HepG2 (cell line): ENCODE data around the gene SCT. TPM values are rescaled to one million over a fixed set of nuclear protein-coding genes. Genes with fewer than 3 reads are reported as not detected.

ENCODE experiments used
- ATAC-seq: fragments of 200-7000 bp; cut with Tn5 transposase; 3 replicates; pipeline ENCODE4 v1.9.1; 2020; ENCODE audit warnings: mild to moderate bottlenecking, moderate library complexity
- BruUV-seq: library from RNA; stranded (reverse); fragments of 400-500 nt; replicated peaks from 2 replicates; lab custom pipeline; 2021; lab: Mats Ljungman, UMichigan
- CTCF ChIA-PET: fragments of 300-600 bp; formaldehyde crosslinking; extraction: SDS; loops from one replicate; lab custom pipeline; 2021; ENCODE audit warnings: low total read pairs, inconsistent platforms, low intra/inter-chr PET ratio; lab: Yijun Ruan, JAX
- POLR2A ChIA-PET: fragments of 350-600 bp; sonication (Branson Sonifier 250); formaldehyde crosslinking; loops from one replicate; lab custom pipeline; 2020; ENCODE audit warnings: antibody characterized with exemption, inconsistent platforms; lab: Yijun Ruan, JAX
- DNase-seq: peaks from one replicate; pipeline ENCODE4 v3.0.0-alpha.2; 2015; ENCODE audit warnings: low spot score
- FAIRE-seq: peaks from 3 replicates; lab custom pipeline; 2011; peaks lifted over from hg19 to GRCh38; lab: Jason Lieb, UNC
- H2AFZ ChIP-seq: one replicate; pipeline ENCODE4 v1.6.1; 2011; ENCODE audit warnings: low read length, inconsistent platforms
- H3K27ac ChIP-seq: fragments of 300-600 bp; 3 replicates; pipeline ENCODE4 v1.8.0; 2011; ENCODE audit warnings: mixed run types, mild to moderate bottlenecking, mixed read lengths, low read length, inconsistent platforms; ENCODE audit not compliant: insufficient read depth; ENCODE audit errors: extremely low read length
- H3K27me3 ChIP-seq, 2 experiments: fragments of 200-600 bp in 1 of 2; 2 replicates in 1 of 2; 3 replicates in 1 of 2; pipeline versions ENCODE4 v1.6.0 to v1.8.0; 2011; ENCODE audit warnings: low read length in 2 of 2, mild to moderate bottlenecking in 2 of 2, moderate library complexity in 2 of 2, inconsistent platforms in 1 of 2; ENCODE audit not compliant: insufficient read depth in 2 of 2, control insufficient read depth in 1 of 2
- H3K36me3 ChIP-seq, 2 experiments: fragments of 200-600 bp in 1 of 2; replicated peaks in 1 of 2; 2 replicates in 1 of 2; 3 replicates in 1 of 2; pipeline versions ENCODE4 v1.5.1 to v1.8.0; 2011; ENCODE audit warnings: low read length in 2 of 2, inconsistent platforms in 1 of 2; ENCODE audit not compliant: insufficient read depth in 2 of 2, control insufficient read depth in 1 of 2
- H3K4me1 ChIP-seq: 2 replicates; pipeline ENCODE4 v1.5.1; 2012; ENCODE audit warnings: low read length, inconsistent platforms; ENCODE audit not compliant: insufficient read depth
- H3K4me2 ChIP-seq: 2 replicates; pipeline ENCODE4 v1.6.0; 2011; ENCODE audit warnings: low read depth, low read length, inconsistent platforms
- H3K4me3 ChIP-seq, 3 experiments: fragments of 200-600 bp in 1 of 3; sonication (generic), shearing (Covaris generic) in 1 of 3; replicated peaks in 1 of 3; 2 replicates each; pipeline ENCODE4 v1.5.1; 2011 to 2016; ENCODE audit warnings: low read length in 3 of 3, inconsistent platforms in 2 of 3, low read depth in 2 of 3, mild to moderate bottlenecking in 2 of 3, control low read depth in 1 of 3, mixed read lengths in 1 of 3; ENCODE audit not compliant: insufficient read depth in 1 of 3
- H3K79me2 ChIP-seq: one replicate; pipeline ENCODE4 v1.6.1; 2011; ENCODE audit warnings: low read length, inconsistent platforms; ENCODE audit not compliant: insufficient read depth
- H3K9ac ChIP-seq: 2 replicates; pipeline ENCODE4 v1.6.0; 2011; ENCODE audit warnings: mild to moderate bottlenecking, low read depth, low read length, inconsistent platforms; ENCODE audit not compliant: insufficient read depth
- H3K9me3 ChIP-seq: 2 replicates; pipeline ENCODE4 v1.5.1; 2012; ENCODE audit warnings: mild to moderate bottlenecking, low read length
- H4K20me1 ChIP-seq: 2 replicates; pipeline ENCODE4 v1.6.0; 2011; ENCODE audit warnings: inconsistent platforms, mild to moderate bottlenecking, low read length, moderate library complexity; ENCODE audit not compliant: insufficient read depth
- AGO2 ChIP-seq: fragments of 200-400 bp; formaldehyde crosslinking; optimal IDR thresholded peaks from 2 replicates; pipeline ENCODE3; 2017; ENCODE audit warnings: mild to moderate bottlenecking, low read depth, low read length, moderate library complexity
- HOXA7 ChIP-seq: sonication (generic); formaldehyde crosslinking; IDR thresholded peaks from 2 replicates; pipeline ENCODE4 v1.8.1; 2022; ENCODE audit warnings: mild to moderate bottlenecking, missing genetic modification reagents, moderate library complexity
- TMF1 ChIP-seq: sonication (generic); formaldehyde crosslinking; IDR thresholded peaks from 2 replicates; pipeline ENCODE4 v1.8.1; 2022; ENCODE audit warnings: low read depth, missing genetic modification reagents
- ZBTB38 ChIP-seq: sonication (generic); formaldehyde crosslinking; IDR thresholded peaks from 2 replicates; pipeline ENCODE4 v1.5.1; 2020; ENCODE audit warnings: mild to moderate bottlenecking, missing genetic modification reagents
- ZNF10 ChIP-seq: sonication (generic); formaldehyde crosslinking; IDR thresholded peaks from 2 replicates; pipeline ENCODE4 v1.4.0; 2020; ENCODE audit warnings: mild to moderate bottlenecking, low read depth, missing genetic modification reagents, borderline replicate concordance
- ZNF333 ChIP-seq: sonication (generic); formaldehyde crosslinking; IDR thresholded peaks from 2 replicates; pipeline ENCODE4 v1.4.0; 2020; ENCODE audit warnings: mild to moderate bottlenecking, missing genetic modification reagents, borderline replicate concordance
- ZNF44 ChIP-seq: sonication (generic); formaldehyde crosslinking; IDR thresholded peaks from 2 replicates; pipeline ENCODE4 v1.5.1; 2020; ENCODE audit warnings: mild to moderate bottlenecking, missing genetic modification reagents
- ZNF614 ChIP-seq: IDR thresholded peaks from 2 replicates; pipeline ENCODE4 v1.6.1; 2018; ENCODE audit warnings: missing biosample characterization, missing genetic modification reagents, inconsistent platforms, borderline replicate concordance
- WGBS: methylation state at CpG from one replicate; pipeline ENCODE4 v1.1.6; 2017; ENCODE audit warnings: low lambda C conversion rate; 5-methylcytosine and 5-hydroxymethylcytosine counted together
- in situ Hi-C: cut with HindIII; loops from 2 replicates; pipeline ENCODE4 v1.10.0; 2017; ENCODE audit warnings: low pct_unique_long_range_greater_than_20kb; ENCODE audit not compliant: extremely low pct_ligation_motif_present
- intact Hi-C: fragments of 100-400 bp; cut with micrococcal nuclease; formaldehyde crosslinking; loops from one replicate; pipeline ENCODE4 v1.10.0; 2022; ENCODE audit not compliant: unreplicated experiment
- polyA plus RNA-seq, 8 experiments: library from polyadenylated mRNA; depleted of rRNA in 3 of 8; stranded (reverse) in 7 of 8; unstranded in 1 of 8; fragments of >200 nt; fragmentation: Illumina TruSeq in 4 of 8; extraction: Trizol in 4 of 8; gene quantifications; 2 replicates each; pipeline versions ENCODE4 v1.2.1 to v1.2.3, GENCODE V29; 2011 to 2016; ENCODE audit warnings: low read depth in 4 of 8, missing spikeins in 1 of 8, mixed read lengths in 1 of 8; ENCODE audit not compliant: insufficient read depth in 1 of 8
- total RNA-seq, 5 experiments: library from RNA; depleted of rRNA; stranded (reverse); fragments of >200 nt; fragmentation: Illumina TruSeq; extraction: Trizol; gene quantifications; 2 replicates each; pipeline ENCODE4 v1.2.3, GENCODE V29; 2016; ENCODE audit warnings: low read depth in 1 of 5
- TF ChIP-seq, protein P1 (sequence below): sonication (generic); formaldehyde crosslinking; IDR thresholded peaks from 2 replicates; pipeline ENCODE4 v1.4.0; 2020; ENCODE audit warnings: missing genetic modification reagents
- TF ChIP-seq, protein P2 (sequence below): sonication (generic); formaldehyde crosslinking; IDR thresholded peaks from 2 replicates; pipeline ENCODE4 v1.5.1; 2020; ENCODE audit warnings: mild to moderate bottlenecking, missing genetic modification reagents, moderate library complexity
- TF ChIP-seq, protein P3 (sequence below): sonication (generic); formaldehyde crosslinking; IDR thresholded peaks from 2 replicates; pipeline ENCODE4 v1.4.0; 2020; ENCODE audit warnings: missing genetic modification reagents

Gene SCT
- total and polyA plus RNA-seq, 2 of the 13 experiments (the other 11 are each of a cell fraction or from before 2014, with no cell fraction given): not detected

DNA sequence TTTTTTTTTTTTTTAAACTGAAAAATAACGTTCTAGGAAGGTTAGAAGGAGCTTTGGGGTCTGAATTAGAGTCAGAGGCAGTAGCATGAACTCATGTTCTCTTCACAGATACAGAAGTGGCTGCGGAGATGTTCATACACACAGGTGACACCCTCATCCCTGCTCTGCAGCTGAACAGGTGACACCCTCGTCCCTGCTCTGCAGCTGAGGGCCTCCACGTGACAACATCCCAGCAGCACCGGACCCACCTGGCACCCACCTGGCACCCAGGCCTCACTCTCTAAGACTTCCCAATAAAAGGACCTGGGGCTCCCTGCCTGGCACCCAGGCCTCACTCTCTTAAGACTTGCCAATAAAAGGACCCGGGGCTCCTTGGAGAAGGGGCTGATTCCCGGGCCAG lies 29.9 kb upstream of the SCT start (continued):
- TF ChIP-seq, protein P1, sequence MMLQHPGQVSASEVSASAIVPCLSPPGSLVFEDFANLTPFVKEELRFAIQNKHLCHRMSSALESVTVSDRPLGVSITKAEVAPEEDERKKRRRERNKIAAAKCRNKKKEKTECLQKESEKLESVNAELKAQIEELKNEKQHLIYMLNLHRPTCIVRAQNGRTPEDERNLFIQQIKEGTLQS (CRISPR knock-in tag): no peak
- TF ChIP-seq ZNF44 (CRISPR knock-in tag): no peak

DNA sequence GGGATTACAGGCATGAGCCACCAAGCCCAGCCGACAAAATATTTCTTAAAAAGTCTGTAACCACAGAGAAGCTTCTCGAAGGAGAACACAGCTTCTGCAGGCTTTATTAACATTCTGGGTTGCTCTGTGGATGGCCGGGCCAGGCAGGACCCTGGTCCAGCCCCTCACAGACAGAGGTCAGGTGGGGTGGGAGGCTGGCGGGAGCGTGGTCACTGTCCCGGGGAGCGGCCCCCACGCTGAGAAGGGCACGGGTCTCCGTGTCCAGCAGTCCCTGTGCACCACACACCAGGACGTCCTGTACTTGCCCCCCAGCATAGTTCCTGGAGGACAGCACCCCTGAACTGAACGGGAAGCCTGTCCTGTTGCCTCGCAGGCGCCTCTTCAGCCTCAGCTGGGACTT lies 29.4 kb upstream of the SCT start:
- Histone ChIP-seq H3K4me3 (no peak overlapping the region), H3K9ac (no peak overlapping the region), H3K9me3 (no peaks in the 10 kb centered on the region), H3K36me3 (peaks cover 16 to 32% of the 10 kb centered on the region in 2 experiments; a peak in 4 of 5 replicates), H4K20me1 (peaks cover 13% of the 10 kb centered on the region; the same call in 1 of the 2 replicates), H2AFZ (no peak overlapping the region), H3K27me3 (no peaks in the 10 kb centered on the region), H3K27ac (peak overlapping the region; percentile 60), H3K4me1 (peaks cover 47% of the 10 kb centered on the region), H3K4me2 (no peak overlapping the region), H3K79me2 (no peaks in the 10 kb centered on the region)
- 91% methylated on average over 8 of the region's 14 CpGs for WGBS
- in situ Hi-C loops: loop anchor here (5.0 kb wide), 1 partner anchor 71 kb away; no protein-coding TSS in a partner anchor
- FAIRE-seq: no peak
- TF ChIP-seq ZNF333 (CRISPR knock-in tag): no peak
- TF ChIP-seq ZNF614 (CRISPR knock-in tag): no peak
- peak; percentile 24 for TF ChIP-seq AGO2
- TF ChIP-seq ZNF10 (CRISPR knock-in tag): no peak
- TF ChIP-seq HOXA7 (CRISPR knock-in tag): no peak
- TF ChIP-seq, protein P2, sequence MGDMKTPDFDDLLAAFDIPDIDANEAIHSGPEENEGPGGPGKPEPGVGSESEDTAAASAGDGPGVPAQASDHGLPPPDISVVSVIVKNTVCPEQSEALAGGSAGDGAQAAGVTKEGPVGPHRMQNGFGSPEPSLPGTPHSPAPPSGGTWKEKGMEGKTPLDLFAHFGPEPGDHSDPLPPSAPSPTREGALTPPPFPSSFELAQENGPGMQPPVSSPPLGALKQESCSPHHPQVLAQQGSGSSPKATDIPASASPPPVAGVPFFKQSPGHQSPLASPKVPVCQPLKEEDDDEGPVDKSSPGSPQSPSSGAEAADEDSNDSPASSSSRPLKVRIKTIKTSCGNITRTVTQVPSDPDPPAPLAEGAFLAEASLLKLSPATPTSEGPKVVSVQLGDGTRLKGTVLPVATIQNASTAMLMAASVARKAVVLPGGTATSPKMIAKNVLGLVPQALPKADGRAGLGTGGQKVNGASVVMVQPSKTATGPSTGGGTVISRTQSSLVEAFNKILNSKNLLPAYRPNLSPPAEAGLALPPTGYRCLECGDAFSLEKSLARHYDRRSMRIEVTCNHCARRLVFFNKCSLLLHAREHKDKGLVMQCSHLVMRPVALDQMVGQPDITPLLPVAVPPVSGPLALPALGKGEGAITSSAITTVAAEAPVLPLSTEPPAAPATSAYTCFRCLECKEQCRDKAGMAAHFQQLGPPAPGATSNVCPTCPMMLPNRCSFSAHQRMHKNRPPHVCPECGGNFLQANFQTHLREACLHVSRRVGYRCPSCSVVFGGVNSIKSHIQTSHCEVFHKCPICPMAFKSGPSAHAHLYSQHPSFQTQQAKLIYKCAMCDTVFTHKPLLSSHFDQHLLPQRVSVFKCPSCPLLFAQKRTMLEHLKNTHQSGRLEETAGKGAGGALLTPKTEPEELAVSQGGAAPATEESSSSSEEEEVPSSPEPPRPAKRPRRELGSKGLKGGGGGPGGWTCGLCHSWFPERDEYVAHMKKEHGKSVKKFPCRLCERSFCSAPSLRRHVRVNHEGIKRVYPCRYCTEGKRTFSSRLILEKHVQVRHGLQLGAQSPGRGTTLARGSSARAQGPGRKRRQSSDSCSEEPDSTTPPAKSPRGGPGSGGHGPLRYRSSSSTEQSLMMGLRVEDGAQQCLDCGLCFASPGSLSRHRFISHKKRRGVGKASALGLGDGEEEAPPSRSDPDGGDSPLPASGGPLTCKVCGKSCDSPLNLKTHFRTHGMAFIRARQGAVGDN: peak; percentile 24; the same call in 1 of the 2 replicates
- TF ChIP-seq, protein P3, sequence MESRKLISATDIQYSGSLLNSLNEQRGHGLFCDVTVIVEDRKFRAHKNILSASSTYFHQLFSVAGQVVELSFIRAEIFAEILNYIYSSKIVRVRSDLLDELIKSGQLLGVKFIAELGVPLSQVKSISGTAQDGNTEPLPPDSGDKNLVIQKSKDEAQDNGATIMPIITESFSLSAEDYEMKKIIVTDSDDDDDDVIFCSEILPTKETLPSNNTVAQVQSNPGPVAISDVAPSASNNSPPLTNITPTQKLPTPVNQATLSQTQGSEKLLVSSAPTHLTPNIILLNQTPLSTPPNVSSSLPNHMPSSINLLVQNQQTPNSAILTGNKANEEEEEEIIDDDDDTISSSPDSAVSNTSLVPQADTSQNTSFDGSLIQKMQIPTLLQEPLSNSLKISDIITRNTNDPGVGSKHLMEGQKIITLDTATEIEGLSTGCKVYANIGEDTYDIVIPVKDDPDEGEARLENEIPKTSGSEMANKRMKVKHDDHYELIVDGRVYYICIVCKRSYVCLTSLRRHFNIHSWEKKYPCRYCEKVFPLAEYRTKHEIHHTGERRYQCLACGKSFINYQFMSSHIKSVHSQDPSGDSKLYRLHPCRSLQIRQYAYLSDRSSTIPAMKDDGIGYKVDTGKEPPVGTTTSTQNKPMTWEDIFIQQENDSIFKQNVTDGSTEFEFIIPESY (CRISPR knock-in tag): peak; percentile 68
- TF ChIP-seq ZBTB38 (CRISPR knock-in tag): peak; percentile 32; the same call in 1 of the 2 replicates
- TF ChIP-seq TMF1 (CRISPR knock-in tag): no peak
- ATAC-seq: no peak
- ChIA-PET CTCF (no interaction called here), POLR2A (interaction anchor here (1.5 to 2.0 kb wide), 3 partner anchors 51 to 163 kb away, joined by 3 to 9 read pairs (median 5); partner anchors contain the start of genes PHRF1 and PNPLA2)
- intact Hi-C loops: loop anchor here (10.0 kb wide), 1 partner anchor 48 kb away; the partner anchor contains the start of gene EPS8L2
- BruUV-seq: no TSS peak
- DNase-seq: no peak
